ENCODE results near the gene DHX8. TPM values are rescaled to one million over a fixed set of nuclear protein-coding genes. Genes with fewer than 3 reads are reported as not detected.

The DHX8 gene
- total RNA-seq, 1 experiment from 2014 or later, result 54.1 TPM

- no peak overlapping the region for H3K18ac ChIP-seq (ENCODE audit: insufficient read length, low read depth, low read length)
- no peak overlapping the region for H3T11ph ChIP-seq (ENCODE audit: low read length)
- H3K4me1 ChIP-seq (ENCODE audit: insufficient read depth, low read length), result no peaks in the 10 kb centered on the region
- H3K4ac ChIP-seq (ENCODE audit: low read depth, low read length), result no peak overlapping the region
- no peaks in the 10 kb centered on the region for H3K79me2 ChIP-seq (ENCODE audit: insufficient read depth, low read length)
- no peak for DNase-seq
- TF ChIP-seq CTCF (conservative IDR thresholded peaks at IDR 0.05), result no peak
- H3K23ac ChIP-seq (ENCODE audit: insufficient read length, low read depth, low read length), result no peak overlapping the region
- H2AK5ac ChIP-seq (ENCODE audit: insufficient read length, low read length), result no peak overlapping the region
- Mint-ChIP-seq H3K4me3 (no peak overlapping the region), H3K4me1 (peaks cover 2 to 3% of the 10 kb centered on the region in 2 experiments; a peak in 2 of 4 replicates), H3K27ac (no peak overlapping the region), H3K9me3 (peaks cover 0 to 3% of the 10 kb centered on the region in 2 experiments; a peak in 1 of 5 replicates), H3K27me3 (ENCODE audit: low read depth) (no peaks in the 10 kb centered on the region; the same call in none of the 2 replicates), H3K36me3 (ENCODE audit: insufficient read depth in 1 of 3, low read depth in 3 of 3) (peaks cover 0 to 4% (median 0%) of the 10 kb centered on the region in 3 experiments; a peak in 2 of 7 replicates)
- H4K91ac ChIP-seq (ENCODE audit: insufficient read length, low read depth, low read length), result no peak overlapping the region
- no peak overlapping the region for H2BK5ac ChIP-seq (ENCODE audit: insufficient read length, low read length)
- no peak overlapping the region for H3K4me2 ChIP-seq (ENCODE audit: insufficient read depth, insufficient read length, low read length)
- H4K20me1 ChIP-seq (ENCODE audit: control insufficient read depth, insufficient read depth, insufficient read length), result no peaks in the 10 kb centered on the region
- no peak overlapping the region for H2BK120ac ChIP-seq (ENCODE audit: low read depth, low read length, poor library complexity, severe bottlenecking)
- no peaks in the 10 kb centered on the region; the same call in 1 of the 2 replicates for H3K27me3 ChIP-seq (ENCODE audit: insufficient read depth, low read length)
- WGBS (ENCODE audit: extremely low coverage, insufficient read length, low lambda C conversion rate), result no CpG with 5 or more reads among the region's 3 CpGs
- no peak overlapping the region for H2AFZ ChIP-seq (ENCODE audit: low read length)
- H2BK12ac ChIP-seq (ENCODE audit: insufficient read length, low read depth, low read length), result no peak overlapping the region
- no peaks in the 10 kb centered on the region for H3K23me2 ChIP-seq (ENCODE audit: insufficient read length, low read depth, low read length, poor library complexity, severe bottlenecking)
- no peaks in the 10 kb centered on the region for H3K9me3 ChIP-seq (ENCODE audit: control insufficient read depth, low read depth, low read length)
- H3K14ac ChIP-seq (ENCODE audit: insufficient read depth, low read length), result no peak overlapping the region
- H2BK20ac ChIP-seq (ENCODE audit: low read depth, low read length, poor library complexity, severe bottlenecking), result no peak overlapping the region
- H3K9ac ChIP-seq (ENCODE audit: extremely low read depth, insufficient read length, low read length), result no peak overlapping the region
- no peak overlapping the region for H3K27ac ChIP-seq (ENCODE audit: insufficient read length, low read depth, low read length)
- H3K79me1 ChIP-seq (ENCODE audit: insufficient read depth, low read depth, low read length, poor library complexity, severe bottlenecking), result no peaks in the 10 kb centered on the region
- no peak overlapping the region for H4K5ac ChIP-seq (ENCODE audit: insufficient read length, low read depth, low read length)
- H3K56ac ChIP-seq (ENCODE audit: insufficient read length, low read depth, low read length), result no peak overlapping the region
- H4K8ac ChIP-seq (replicated peaks; ENCODE audit: insufficient read length, low read depth, low read length), result no peak overlapping the region
- H2BK15ac ChIP-seq (ENCODE audit: low read depth, low read length), result no peak overlapping the region
Observed at GRCh38 chr17:43570518-43570928, 86.7 kb downstream of the DHX8 start.

All from H9 (cell line).